GM12878 (cell line): ENCODE measurements around the gene STK16. TPM values are rescaled to one million over a fixed set of nuclear protein-coding genes. Genes with fewer than 3 reads are reported as not detected.

Experiments used
- ATF7 ChIP-seq: fragments of 450-650 bp; IDR thresholded peaks from 2 replicates; pipeline ENCODE4 v1.6.1; 2016; ENCODE audit warnings: low read depth, mild to moderate bottlenecking
- BCL11A ChIP-seq: IDR thresholded peaks from 2 replicates; pipeline ENCODE4 v1.6.1; 2011; ENCODE audit warnings: low read depth, low read length
- CBFB ChIP-seq: IDR thresholded peaks from 2 replicates; pipeline ENCODE4 v1.6.1; 2016; ENCODE audit warnings: antibody characterized with exemption, low read depth
- CBX3 ChIP-seq: fragments of 200-600 bp; sonication (generic); IDR thresholded peaks from 2 replicates; pipeline ENCODE4 v1.6.1; 2016; ENCODE audit warnings: low read depth, borderline replicate concordance
- EED ChIP-seq: sonication (generic); IDR thresholded peaks from 2 replicates; pipeline ENCODE4 v1.6.1; 2016; ENCODE audit warnings: antibody characterized with exemption, low read depth
- HDAC6 ChIP-seq: fragments of 200-600 bp; sonication (generic); IDR thresholded peaks from one replicate; pipeline ENCODE4 v1.8.0; 2017; ENCODE audit warnings: antibody characterized with exemption; ENCODE audit not compliant: unreplicated experiment
- JUNB ChIP-seq: IDR thresholded peaks from 2 replicates; pipeline ENCODE4 v1.6.1; 2016; ENCODE audit warnings: antibody characterized with exemption, mild to moderate bottlenecking
- MEF2A ChIP-seq: IDR thresholded peaks from 2 replicates; pipeline ENCODE4 v1.6.1; 2011; ENCODE audit warnings: low read depth, mild to moderate bottlenecking, low read length, moderate library complexity; ENCODE audit not compliant: insufficient read depth
- POLR2AphosphoS2 ChIP-seq: IDR thresholded peaks from 2 replicates; pipeline ENCODE4 v1.6.1; 2011; ENCODE audit warnings: low read depth, mild to moderate bottlenecking, low read length, improper control_type of control experiment, moderate library complexity
- RFX5 ChIP-seq: IDR thresholded peaks from 2 replicates; pipeline ENCODE4 v1.6.1; 2011; ENCODE audit warnings: low read depth, low read length, improper control_type of control experiment
- SREBF1 ChIP-seq: IDR thresholded peaks from 2 replicates; pipeline ENCODE4 v1.6.1; 2012; ENCODE audit warnings: mild to moderate bottlenecking, low read length
- SREBF2 ChIP-seq: IDR thresholded peaks from 2 replicates; pipeline ENCODE4 v1.6.1; 2012; ENCODE audit warnings: mild to moderate bottlenecking, low read length
- STAT1 ChIP-seq: fragments of 450-650 bp; conservative IDR thresholded peaks from 2 replicates; pipeline ENCODE4 v1.6.1; 2014; ENCODE audit warnings: antibody characterized with exemption, mild to moderate bottlenecking
- TAF1 ChIP-seq: IDR thresholded peaks from 2 replicates; pipeline ENCODE4 v1.6.1; 2011; ENCODE audit warnings: mild to moderate bottlenecking, low read depth, low read length, borderline replicate concordance
- TCF12 ChIP-seq: IDR thresholded peaks from 2 replicates; pipeline ENCODE4 v1.6.1; 2011; ENCODE audit warnings: low read depth, mild to moderate bottlenecking, low read length
- ZNF207 ChIP-seq: fragments of 450-650 bp; IDR thresholded peaks from 2 replicates; pipeline ENCODE4 v1.6.1; 2014; ENCODE audit warnings: antibody characterized with exemption, mild to moderate bottlenecking, borderline replicate concordance
- ZNF622 ChIP-seq: fragments of 450-650 bp; IDR thresholded peaks from 2 replicates; pipeline ENCODE4 v1.6.1; 2017; ENCODE audit warnings: mild to moderate bottlenecking, inconsistent platforms
- ZSCAN29 ChIP-seq: fragments of 450-650 bp; IDR thresholded peaks from 2 replicates; pipeline ENCODE4 v1.6.1; 2017; ENCODE audit warnings: mild to moderate bottlenecking, moderate library complexity
- polyA plus RNA-seq, 11 experiments: library from polyadenylated mRNA; depleted of rRNA in 4 of 11; unstranded in 6 of 11; stranded (reverse) in 5 of 11; fragments of >200 nt; fragmentation: Nextera tagmentation in 4 of 11; fragmentation: Illumina TruSeq in 1 of 11; extraction: Ambion mirVana in 4 of 11; extraction: Trizol in 1 of 11; gene quantifications; 1 replicate in 1 of 11; 2 replicates in 10 of 11; pipeline versions ENCODE4 v1.2.1 to v1.2.3, GENCODE V29; 2011 to 2016; ENCODE audit warnings: inconsistent platforms in 2 of 11, missing spikeins in 2 of 11, low read depth in 1 of 11
- total RNA-seq, 4 experiments: library from RNA; depleted of rRNA in 3 of 4; stranded (reverse); fragments of >200 nt in 3 of 4; fragmentation: Illumina TruSeq in 1 of 4; extraction: Trizol in 1 of 4; gene quantifications; 2 replicates each; pipeline versions ENCODE4 v1.2.1 to v1.2.3, GENCODE V29; 2013 to 2021
- TF ChIP-seq, protein P1 (sequence below): fragments of 450-650 bp; formaldehyde crosslinking; IDR thresholded peaks from 2 replicates; pipeline ENCODE4 v1.5.0; 2022; ENCODE audit warnings: mild to moderate bottlenecking, missing genetic modification characterization
- TF ChIP-seq, protein P2 (sequence below): fragments of 450-650 bp; formaldehyde crosslinking; IDR thresholded peaks from 2 replicates; pipeline ENCODE4 v1.4.0; 2020; ENCODE audit warnings: mild to moderate bottlenecking, moderate library complexity
- TF ChIP-seq, protein P3 (sequence below): fragments of 450-650 bp; IDR thresholded peaks from 2 replicates; pipeline ENCODE4 v1.6.1; 2016; ENCODE audit warnings: mild to moderate bottlenecking, moderate library complexity, borderline replicate concordance

STK16 gene
- total and polyA plus RNA-seq, 10 of the 15 experiments (the other 5 are each of a cell fraction or from before 2014, with no cell fraction given), result 4.3 to 50.1 (median 17.9) TPM

DNA sequence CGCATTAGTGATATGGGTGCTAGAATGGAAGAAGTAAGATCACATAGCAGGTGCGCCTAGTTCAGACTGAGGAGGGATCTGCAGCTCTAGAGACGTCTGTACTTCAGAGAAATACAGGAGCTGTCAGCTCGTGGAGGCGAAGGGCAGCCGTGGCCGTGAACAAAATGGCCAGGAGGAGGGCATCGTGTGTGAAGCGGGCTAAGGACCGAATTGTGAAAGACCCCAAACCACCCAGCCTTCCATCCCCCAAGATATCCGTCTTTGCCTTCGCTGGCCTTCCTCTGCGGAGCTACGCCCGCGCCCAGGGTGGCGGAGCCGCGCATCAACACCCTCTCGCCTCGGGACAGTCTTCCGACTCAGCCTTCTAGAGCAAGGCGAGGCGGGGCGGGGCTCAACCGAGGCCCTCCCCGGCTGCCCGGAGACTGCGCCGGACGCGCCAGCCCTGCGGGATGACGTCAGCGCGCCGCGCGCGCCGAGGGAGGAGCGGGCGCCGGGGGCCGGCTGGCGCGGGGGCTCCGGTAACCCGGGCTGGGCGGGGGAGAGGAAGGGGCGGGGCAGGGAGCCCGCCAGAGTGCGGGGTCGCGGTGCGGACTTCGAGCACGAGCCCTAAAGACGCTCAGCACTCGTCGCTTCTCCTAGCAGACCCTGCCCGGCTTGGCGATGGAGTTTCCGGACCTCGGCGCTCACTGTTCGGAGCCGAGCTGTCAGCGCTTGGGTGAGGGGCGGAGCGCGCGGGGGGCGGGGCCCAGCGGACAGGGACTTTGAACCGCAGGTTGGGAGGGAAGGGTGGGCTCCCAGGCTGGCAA lies 38.7 kb upstream of the STK16 start, which contains the start of gene ZFAND2B (continued):
- TF ChIP-seq TAF1, result peak; percentile 90
- no peak for TF ChIP-seq RFX5
- TF ChIP-seq POLR2AphosphoS2, result peak; percentile 95; the same call in 1 of the 2 replicates
- TF ChIP-seq EED, result no peak
- no peak for TF ChIP-seq HDAC6
- TF ChIP-seq ZNF207, result no peak
- TF ChIP-seq, protein P1, sequence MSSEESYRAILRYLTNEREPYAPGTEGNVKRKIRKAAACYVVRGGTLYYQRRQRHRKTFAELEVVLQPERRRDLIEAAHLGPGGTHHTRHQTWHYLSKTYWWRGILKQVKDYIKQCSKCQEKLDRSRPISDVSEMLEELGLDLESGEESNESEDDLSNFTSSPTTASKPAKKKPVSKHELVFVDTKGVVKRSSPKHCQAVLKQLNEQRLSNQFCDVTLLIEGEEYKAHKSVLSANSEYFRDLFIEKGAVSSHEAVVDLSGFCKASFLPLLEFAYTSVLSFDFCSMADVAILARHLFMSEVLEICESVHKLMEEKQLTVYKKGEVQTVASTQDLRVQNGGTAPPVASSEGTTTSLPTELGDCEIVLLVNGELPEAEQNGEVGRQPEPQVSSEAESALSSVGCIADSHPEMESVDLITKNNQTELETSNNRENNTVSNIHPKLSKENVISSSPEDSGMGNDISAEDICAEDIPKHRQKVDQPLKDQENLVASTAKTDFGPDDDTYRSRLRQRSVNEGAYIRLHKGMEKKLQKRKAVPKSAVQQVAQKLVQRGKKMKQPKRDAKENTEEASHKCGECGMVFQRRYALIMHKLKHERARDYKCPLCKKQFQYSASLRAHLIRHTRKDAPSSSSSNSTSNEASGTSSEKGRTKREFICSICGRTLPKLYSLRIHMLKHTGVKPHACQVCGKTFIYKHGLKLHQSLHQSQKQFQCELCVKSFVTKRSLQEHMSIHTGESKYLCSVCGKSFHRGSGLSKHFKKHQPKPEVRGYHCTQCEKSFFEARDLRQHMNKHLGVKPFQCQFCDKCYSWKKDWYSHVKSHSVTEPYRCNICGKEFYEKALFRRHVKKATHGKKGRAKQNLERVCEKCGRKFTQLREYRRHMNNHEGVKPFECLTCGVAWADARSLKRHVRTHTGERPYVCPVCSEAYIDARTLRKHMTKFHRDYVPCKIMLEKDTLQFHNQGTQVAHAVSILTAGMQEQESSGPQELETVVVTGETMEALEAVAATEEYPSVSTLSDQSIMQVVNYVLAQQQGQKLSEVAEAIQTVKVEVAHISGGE, result no peak
- no peak for TF ChIP-seq BCL11A
- TF ChIP-seq CBFB, result peak; percentile 64
- TF ChIP-seq JUNB, result no peak
- TF ChIP-seq, protein P2, sequence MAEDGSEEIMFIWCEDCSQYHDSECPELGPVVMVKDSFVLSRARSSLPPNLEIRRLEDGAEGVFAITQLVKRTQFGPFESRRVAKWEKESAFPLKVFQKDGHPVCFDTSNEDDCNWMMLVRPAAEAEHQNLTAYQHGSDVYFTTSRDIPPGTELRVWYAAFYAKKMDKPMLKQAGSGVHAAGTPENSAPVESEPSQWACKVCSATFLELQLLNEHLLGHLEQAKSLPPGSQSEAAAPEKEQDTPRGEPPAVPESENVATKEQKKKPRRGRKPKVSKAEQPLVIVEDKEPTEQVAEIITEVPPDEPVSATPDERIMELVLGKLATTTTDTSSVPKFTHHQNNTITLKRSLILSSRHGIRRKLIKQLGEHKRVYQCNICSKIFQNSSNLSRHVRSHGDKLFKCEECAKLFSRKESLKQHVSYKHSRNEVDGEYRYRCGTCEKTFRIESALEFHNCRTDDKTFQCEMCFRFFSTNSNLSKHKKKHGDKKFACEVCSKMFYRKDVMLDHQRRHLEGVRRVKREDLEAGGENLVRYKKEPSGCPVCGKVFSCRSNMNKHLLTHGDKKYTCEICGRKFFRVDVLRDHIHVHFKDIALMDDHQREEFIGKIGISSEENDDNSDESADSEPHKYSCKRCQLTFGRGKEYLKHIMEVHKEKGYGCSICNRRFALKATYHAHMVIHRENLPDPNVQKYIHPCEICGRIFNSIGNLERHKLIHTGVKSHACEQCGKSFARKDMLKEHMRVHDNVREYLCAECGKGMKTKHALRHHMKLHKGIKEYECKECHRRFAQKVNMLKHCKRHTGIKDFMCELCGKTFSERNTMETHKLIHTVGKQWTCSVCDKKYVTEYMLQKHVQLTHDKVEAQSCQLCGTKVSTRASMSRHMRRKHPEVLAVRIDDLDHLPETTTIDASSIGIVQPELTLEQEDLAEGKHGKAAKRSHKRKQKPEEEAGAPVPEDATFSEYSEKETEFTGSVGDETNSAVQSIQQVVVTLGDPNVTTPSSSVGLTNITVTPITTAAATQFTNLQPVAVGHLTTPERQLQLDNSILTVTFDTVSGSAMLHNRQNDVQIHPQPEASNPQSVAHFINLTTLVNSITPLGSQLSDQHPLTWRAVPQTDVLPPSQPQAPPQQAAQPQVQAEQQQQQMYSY (CRISPR knock-in tag), result no peak
- no peak for TF ChIP-seq SREBF1
- TF ChIP-seq, protein P3, sequence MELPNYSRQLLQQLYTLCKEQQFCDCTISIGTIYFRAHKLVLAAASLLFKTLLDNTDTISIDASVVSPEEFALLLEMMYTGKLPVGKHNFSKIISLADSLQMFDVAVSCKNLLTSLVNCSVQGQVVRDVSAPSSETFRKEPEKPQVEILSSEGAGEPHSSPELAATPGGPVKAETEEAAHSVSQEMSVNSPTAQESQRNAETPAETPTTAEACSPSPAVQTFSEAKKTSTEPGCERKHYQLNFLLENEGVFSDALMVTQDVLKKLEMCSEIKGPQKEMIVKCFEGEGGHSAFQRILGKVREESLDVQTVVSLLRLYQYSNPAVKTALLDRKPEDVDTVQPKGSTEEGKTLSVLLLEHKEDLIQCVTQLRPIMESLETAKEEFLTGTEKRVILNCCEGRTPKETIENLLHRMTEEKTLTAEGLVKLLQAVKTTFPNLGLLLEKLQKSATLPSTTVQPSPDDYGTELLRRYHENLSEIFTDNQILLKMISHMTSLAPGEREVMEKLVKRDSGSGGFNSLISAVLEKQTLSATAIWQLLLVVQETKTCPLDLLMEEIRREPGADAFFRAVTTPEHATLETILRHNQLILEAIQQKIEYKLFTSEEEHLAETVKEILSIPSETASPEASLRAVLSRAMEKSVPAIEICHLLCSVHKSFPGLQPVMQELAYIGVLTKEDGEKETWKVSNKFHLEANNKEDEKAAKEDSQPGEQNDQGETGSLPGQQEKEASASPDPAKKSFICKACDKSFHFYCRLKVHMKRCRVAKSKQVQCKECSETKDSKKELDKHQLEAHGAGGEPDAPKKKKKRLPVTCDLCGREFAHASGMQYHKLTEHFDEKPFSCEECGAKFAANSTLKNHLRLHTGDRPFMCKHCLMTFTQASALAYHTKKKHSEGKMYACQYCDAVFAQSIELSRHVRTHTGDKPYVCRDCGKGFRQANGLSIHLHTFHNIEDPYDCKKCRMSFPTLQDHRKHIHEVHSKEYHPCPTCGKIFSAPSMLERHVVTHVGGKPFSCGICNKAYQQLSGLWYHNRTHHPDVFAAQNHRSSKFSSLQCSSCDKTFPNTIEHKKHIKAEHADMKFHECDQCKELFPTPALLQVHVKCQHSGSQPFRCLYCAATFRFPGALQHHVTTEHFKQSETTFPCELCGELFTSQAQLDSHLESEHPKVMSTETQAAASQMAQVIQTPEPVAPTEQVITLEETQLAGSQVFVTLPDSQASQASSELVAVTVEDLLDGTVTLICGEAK, result peak; percentile 29; the same call in 1 of the 2 replicates
- no peak for TF ChIP-seq ZSCAN29
- TF ChIP-seq SREBF2, result no peak
- no peak for TF ChIP-seq CBX3
- peak; percentile 34; the same call in 1 of the 2 replicates for TF ChIP-seq TCF12
- TF ChIP-seq MEF2A, result no peak
- peak; percentile 73 for TF ChIP-seq ATF7
- TF ChIP-seq STAT1, result no peak
- TF ChIP-seq ZNF622, result no peak
